ENCODE data around the gene MORN1. TPM values are rescaled to one million over a fixed set of nuclear protein-coding genes. Genes with fewer than 3 reads are reported as not detected.
A peak's percentile ranks its signal among the peaks of the same experiment; 100 is the strongest.

The MORN1 gene
- total and polyA plus RNA-seq, 10 of the 15 experiments (the other 5 are each of a cell fraction or from before 2014, with no cell fraction given): 0.76 to 7.9 (median 5.5) TPM

DNA sequence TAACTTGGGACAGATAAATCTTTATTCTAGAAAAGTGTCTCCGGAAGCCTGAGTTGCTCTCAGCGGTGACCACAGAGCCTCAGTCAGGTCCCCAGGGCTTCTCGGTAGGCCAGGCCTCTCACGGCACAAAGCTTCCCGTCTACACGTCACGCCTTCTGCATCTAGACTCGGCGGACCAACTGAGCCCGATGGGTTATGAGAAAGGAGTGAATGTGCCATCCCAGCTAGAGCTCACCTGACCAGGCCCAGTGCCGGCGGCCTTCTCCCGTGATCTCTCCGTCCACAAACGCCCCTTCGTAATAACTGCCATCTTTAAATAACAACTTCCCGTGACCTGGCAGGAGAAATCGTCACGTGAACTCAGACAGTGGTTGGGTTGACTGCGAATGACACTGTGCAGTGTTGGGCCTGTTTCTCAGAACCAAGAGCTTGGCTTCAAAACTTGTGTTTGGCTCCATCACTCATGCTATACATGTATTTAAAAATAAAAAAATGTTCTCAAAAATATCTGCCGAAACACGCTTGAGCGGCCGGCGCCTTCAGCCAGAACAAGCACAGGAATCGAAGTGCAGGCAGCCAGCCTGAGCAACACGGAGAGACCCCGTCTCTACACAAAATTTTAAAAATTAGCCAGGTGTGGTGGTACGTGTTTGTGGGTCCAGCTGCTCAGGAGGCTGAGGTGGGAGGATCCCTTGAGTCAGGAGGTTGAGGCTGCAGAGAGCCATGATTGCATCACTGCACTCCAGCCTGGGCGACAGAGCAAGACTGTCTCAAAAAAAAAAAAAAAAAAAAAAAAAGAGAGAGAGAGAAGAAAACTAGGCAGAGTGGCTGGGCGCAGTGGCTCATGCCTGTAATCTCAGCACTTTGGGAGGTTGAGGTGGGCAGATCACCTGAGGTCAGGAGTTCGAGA, 3.1 kb downstream of the MORN1 start (continued):
- TF ChIP-seq ZBTB11 (CRISPR knock-in tag; IDR thresholded peaks at IDR 0.05): no peak
- TF ChIP-seq BRCA1 (IDR thresholded peaks at IDR 0.05; ENCODE audit: low read depth, low read length): no peak
- no peak for TF ChIP-seq EED (IDR thresholded peaks at IDR 0.05; ENCODE audit: low read depth)
- 0 out of 2 replicates have a peak, but pooled peaks have one; percentile 14 for TF ChIP-seq TAF1 (IDR thresholded peaks at IDR 0.05; ENCODE audit: borderline replicate concordance, low read depth, low read length)
- TF ChIP-seq KDM1A (IDR thresholded peaks at IDR 0.05; ENCODE audit: borderline replicate concordance): no peak
- TF ChIP-seq RELA (IDR thresholded peaks at IDR 0.05; ENCODE audit: borderline replicate concordance, partially characterized antibody): no peak
- TF ChIP-seq PML (IDR thresholded peaks at IDR 0.05; ENCODE audit: low read length): no peak
- no peak for TF ChIP-seq HDGF (IDR thresholded peaks at IDR 0.05)
- TF ChIP-seq, protein P1, sequence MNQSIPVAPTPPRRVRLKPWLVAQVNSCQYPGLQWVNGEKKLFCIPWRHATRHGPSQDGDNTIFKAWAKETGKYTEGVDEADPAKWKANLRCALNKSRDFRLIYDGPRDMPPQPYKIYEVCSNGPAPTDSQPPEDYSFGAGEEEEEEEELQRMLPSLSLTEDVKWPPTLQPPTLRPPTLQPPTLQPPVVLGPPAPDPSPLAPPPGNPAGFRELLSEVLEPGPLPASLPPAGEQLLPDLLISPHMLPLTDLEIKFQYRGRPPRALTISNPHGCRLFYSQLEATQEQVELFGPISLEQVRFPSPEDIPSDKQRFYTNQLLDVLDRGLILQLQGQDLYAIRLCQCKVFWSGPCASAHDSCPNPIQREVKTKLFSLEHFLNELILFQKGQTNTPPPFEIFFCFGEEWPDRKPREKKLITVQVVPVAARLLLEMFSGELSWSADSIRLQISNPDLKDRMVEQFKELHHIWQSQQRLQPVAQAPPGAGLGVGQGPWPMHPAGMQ (IDR thresholded peaks at IDR 0.05; ENCODE audit: borderline replicate concordance): no peak
- TF ChIP-seq, protein P2, sequence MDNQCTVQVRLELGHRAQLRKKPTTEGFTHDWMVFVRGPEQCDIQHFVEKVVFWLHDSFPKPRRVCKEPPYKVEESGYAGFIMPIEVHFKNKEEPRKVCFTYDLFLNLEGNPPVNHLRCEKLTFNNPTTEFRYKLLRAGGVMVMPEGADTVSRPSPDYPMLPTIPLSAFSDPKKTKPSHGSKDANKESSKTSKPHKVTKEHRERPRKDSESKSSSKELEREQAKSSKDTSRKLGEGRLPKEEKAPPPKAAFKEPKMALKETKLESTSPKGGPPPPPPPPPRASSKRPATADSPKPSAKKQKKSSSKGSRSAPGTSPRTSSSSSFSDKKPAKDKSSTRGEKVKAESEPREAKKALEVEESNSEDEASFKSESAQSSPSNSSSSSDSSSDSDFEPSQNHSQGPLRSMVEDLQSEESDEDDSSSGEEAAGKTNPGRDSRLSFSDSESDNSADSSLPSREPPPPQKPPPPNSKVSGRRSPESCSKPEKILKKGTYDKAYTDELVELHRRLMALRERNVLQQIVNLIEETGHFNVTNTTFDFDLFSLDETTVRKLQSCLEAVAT (IDR thresholded peaks at IDR 0.05): no peak
- no peak for TF ChIP-seq SREBF1 (IDR thresholded peaks at IDR 0.05; ENCODE audit: low read length)
- no peak for TF ChIP-seq MYC (IDR thresholded peaks at IDR 0.05; ENCODE audit: insufficient read depth, insufficient read length, insufficient replicate concordance, low read length, severe bottlenecking)
- TF ChIP-seq, protein P3, sequence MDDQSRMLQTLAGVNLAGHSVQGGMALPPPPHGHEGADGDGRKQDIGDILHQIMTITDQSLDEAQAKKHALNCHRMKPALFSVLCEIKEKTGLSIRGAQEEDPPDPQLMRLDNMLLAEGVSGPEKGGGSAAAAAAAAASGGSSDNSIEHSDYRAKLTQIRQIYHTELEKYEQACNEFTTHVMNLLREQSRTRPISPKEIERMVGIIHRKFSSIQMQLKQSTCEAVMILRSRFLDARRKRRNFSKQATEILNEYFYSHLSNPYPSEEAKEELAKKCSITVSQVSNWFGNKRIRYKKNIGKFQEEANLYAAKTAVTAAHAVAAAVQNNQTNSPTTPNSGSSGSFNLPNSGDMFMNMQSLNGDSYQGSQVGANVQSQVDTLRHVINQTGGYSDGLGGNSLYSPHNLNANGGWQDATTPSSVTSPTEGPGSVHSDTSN (IDR thresholded peaks at IDR 0.05; ENCODE audit: insufficient replicate concordance, low read depth, low read length): no peak
- no peak for TF ChIP-seq CBFB (IDR thresholded peaks at IDR 0.05; ENCODE audit: low read depth)
- no peak for TF ChIP-seq TCF3 (IDR thresholded peaks at IDR 0.05; ENCODE audit: borderline replicate concordance, insufficient read depth, low read depth, low read length)
- no peak for TF ChIP-seq EGR1 (IDR thresholded peaks at IDR 0.05; ENCODE audit: borderline replicate concordance in 1 of 2, low read depth in 2 of 2, low read length in 2 of 2)
- no peak for TF ChIP-seq ZNF217 (IDR thresholded peaks at IDR 0.05)
- TF ChIP-seq STAT3 (IDR thresholded peaks at IDR 0.05; ENCODE audit: low read depth, low read length): no peak
- TF ChIP-seq SP1 (IDR thresholded peaks at IDR 0.05; ENCODE audit: low read depth, low read length): no peak

Data from GM12878 (cell line).